ENCODE results near the gene CNTN5.

CNTN5 gene

GRCh38 chr11:99171330-99171729, 150.6 kb downstream of the CNTN5 start:
- no peak for DNase-seq

GRCh38 chr11:99176430-99176829, 155.7 kb downstream of the CNTN5 start:
- peak; percentile 21 for DNase-seq

GRCh38 chr11:99177446-99177845, 156.7 kb downstream of the CNTN5 start:
- DNase-seq = no peak

GRCh38 chr11:99184146-99184545, 163.4 kb downstream of the CNTN5 start:
- DNase-seq = no peak

- DNase-seq = no peak
These were observed 167.5 kb downstream of the CNTN5 start for GRCh38 chr11:99188221-99188620.

GRCh38 chr11:99192716-99193115, 172.0 kb downstream of the CNTN5 start:
- DNase-seq = no peak

GRCh38 chr11:99197477-99197876, 176.7 kb downstream of the CNTN5 start:
- DNase-seq = no peak

GRCh38 chr11:99198215-99198614, 177.5 kb downstream of the CNTN5 start:
- DNase-seq = no peak

GRCh38 chr11:99199341-99199740, 178.6 kb downstream of the CNTN5 start:
- no peak for DNase-seq

GRCh38 chr11:99200720-99201119, 180.0 kb downstream of the CNTN5 start:
- DNase-seq = no peak

GRCh38 chr11:99208813-99209212, 188.1 kb downstream of the CNTN5 start:
- DNase-seq = no peak

- DNase-seq = no peak
These were observed 208.8 kb downstream of the CNTN5 start for GRCh38 chr11:99229544-99229943.

- no peak for DNase-seq
These were observed 213.8 kb downstream of the CNTN5 start for GRCh38 chr11:99234534-99234933.

- DNase-seq = no peak
These were observed 217.7 kb downstream of the CNTN5 start for GRCh38 chr11:99238401-99238800.

GRCh38 chr11:99240192-99241030, 219.7 kb downstream of the CNTN5 start:
- peak; percentile 68 for DNase-seq

- no peak for DNase-seq
These were observed 220.3 kb downstream of the CNTN5 start for GRCh38 chr11:99241066-99241465.

- no peak for DNase-seq
These were observed 223.9 kb downstream of the CNTN5 start for GRCh38 chr11:99244613-99245012.

GRCh38 chr11:99246199-99246598, 225.4 kb downstream of the CNTN5 start:
- DNase-seq = no peak

GRCh38 chr11:99256614-99257013, 235.9 kb downstream of the CNTN5 start:
- no peak for DNase-seq

- DNase-seq = peak; percentile 79
These were observed 236.4 kb downstream of the CNTN5 start for GRCh38 chr11:99257131-99257530.

- no peak for DNase-seq
These were observed 239.9 kb downstream of the CNTN5 start for GRCh38 chr11:99260696-99261095.

GRCh38 chr11:99268886-99269285, 248.1 kb downstream of the CNTN5 start:
- DNase-seq = no peak

- DNase-seq = no peak
These were observed 250.8 kb downstream of the CNTN5 start for GRCh38 chr11:99271527-99271926.

- no peak for DNase-seq
These were observed 254.8 kb downstream of the CNTN5 start for GRCh38 chr11:99275521-99275920.

GRCh38 chr11:99277281-99277680, 256.5 kb downstream of the CNTN5 start:
- DNase-seq = no peak

Data from MV-4-11 (cell line).